SK-N-SH (cell line): Measurements from ENCODE around the gene SNX8. TPM values are rescaled to one million over a fixed set of nuclear protein-coding genes. Genes with fewer than 3 reads are reported as not detected.
A peak's percentile ranks its signal among the peaks of the same experiment; 100 is the strongest.

Experiments used
- CTCF ChIA-PET: fragments of 300-600, 350-600 bp; formaldehyde crosslinking; extraction: SDS; loops from one replicate; lab custom pipeline; 2021; lab: Yijun Ruan, JAX
- POLR2A ChIA-PET: fragments of 350-600 bp; sonication (Branson Sonifier 250); formaldehyde crosslinking; extraction: SDS; loops from one replicate; lab custom pipeline; 2020; ENCODE audit warnings: antibody characterized with exemption, inconsistent platforms; lab: Yijun Ruan, JAX
- DNase-seq: peaks from one replicate; pipeline ENCODE4 v3.0.0; 2012
- H2AFZ ChIP-seq: fragments of 200-600 bp; sonication (generic); 2 replicates; pipeline ENCODE4 v1.8.1; 2016; ENCODE audit warnings: antibody characterized with exemption, mild to moderate bottlenecking, low read depth
- H3F3A ChIP-seq: fragments of 200-600 bp; sonication (generic); replicated peaks from 2 replicates; pipeline ENCODE3; 2016; ENCODE audit warnings: antibody characterized with exemption, mild to moderate bottlenecking; ENCODE audit not compliant: insufficient read depth
- H3K27ac ChIP-seq, 2 experiments: fragments of 200-500 bp in 1 of 2; fragments of 200-600 bp in 1 of 2; sonication (Bioruptor generic) in 1 of 2; sonication (generic), shearing (Covaris generic) in 1 of 2; 2 replicates each; pipeline versions ENCODE4 v1.5.1 to v1.6.1; 2014 to 2016; ENCODE audit warnings: low read depth in 2 of 2, inconsistent platforms in 1 of 2, low read length in 1 of 2, mild to moderate bottlenecking in 1 of 2, mixed read lengths in 1 of 2
- H3K27me3 ChIP-seq: fragments of 200-600 bp; sonication (generic), shearing (Covaris generic); 2 replicates; pipeline ENCODE4 v1.6.1; 2016; ENCODE audit warnings: mixed run types; ENCODE audit not compliant: insufficient read depth
- H3K36me3 ChIP-seq, 2 experiments: fragments of 200-500 bp in 1 of 2; fragments of 200-600 bp in 1 of 2; sonication (Bioruptor generic) in 1 of 2; sonication (generic) in 1 of 2; replicated peaks in 1 of 2; 2 replicates each; pipeline versions ENCODE3 to v1.5.1; 2014 to 2016; ENCODE audit warnings: low read length in 1 of 2, mild to moderate bottlenecking in 1 of 2; ENCODE audit not compliant: insufficient read depth in 2 of 2, control insufficient read depth in 1 of 2
- H3K4me1 ChIP-seq, 2 experiments: fragments of 200-500 bp in 1 of 2; fragments of 200-600 bp in 1 of 2; sonication (Bioruptor generic) in 1 of 2; sonication (generic), shearing (Covaris generic) in 1 of 2; 2 replicates each; pipeline versions ENCODE4 v1.5.1 to v1.6.1; 2014 to 2016; ENCODE audit warnings: low read depth in 1 of 2, low read length in 1 of 2, mixed run types in 1 of 2; ENCODE audit not compliant: insufficient read depth in 2 of 2, control insufficient read depth in 1 of 2
- H3K4me2 ChIP-seq: fragments of 200-600 bp; sonication (generic), shearing (Covaris generic); 2 replicates; pipeline ENCODE4 v1.6.1; 2017; ENCODE audit warnings: mixed run types
- H3K4me3 ChIP-seq, 2 experiments: fragments of 200-500 bp in 1 of 2; fragments of 200-600 bp in 1 of 2; sonication (Bioruptor generic) in 1 of 2; sonication (generic), shearing (Covaris generic) in 1 of 2; 2 replicates each; pipeline versions ENCODE4 v1.5.1 to v1.8.1; 2014 to 2016; ENCODE audit warnings: low read depth in 2 of 2, inconsistent platforms in 1 of 2, low read length in 1 of 2, mild to moderate bottlenecking in 1 of 2, mixed read lengths in 1 of 2, moderate library complexity in 1 of 2
- H3K79me2 ChIP-seq: fragments of 200-600 bp; sonication (generic); 2 replicates; pipeline ENCODE4 v1.8.1; 2017; ENCODE audit warnings: mild to moderate bottlenecking; ENCODE audit not compliant: insufficient read depth
- H3K9ac ChIP-seq: fragments of 200-600 bp; sonication (generic); 2 replicates; pipeline ENCODE4 v1.6.1; 2017; ENCODE audit warnings: mixed run types
- H3K9me2 ChIP-seq: fragments of 200-600 bp; sonication (generic); 2 replicates; pipeline ENCODE4 v1.6.1; 2017; ENCODE audit warnings: mixed run types
- H3K9me3 ChIP-seq: fragments of 200-600 bp; sonication (generic); 2 replicates; pipeline ENCODE4 v1.6.1; 2017; ENCODE audit warnings: mixed run types, mild to moderate bottlenecking, moderate library complexity
- H4K20me1 ChIP-seq: fragments of 200-600 bp; sonication (generic); 2 replicates; pipeline ENCODE4 v1.6.1; 2017; ENCODE audit warnings: mild to moderate bottlenecking, mixed run types; ENCODE audit not compliant: insufficient read depth
- ELF1 ChIP-seq: IDR thresholded peaks from 2 replicates; pipeline ENCODE4 v1.4.0; 2012
- EP300 ChIP-seq, 2 experiments: IDR thresholded peaks; 2 replicates each; pipeline versions ENCODE4 v1.4.0 to v1.6.1; 2012; ENCODE audit warnings: borderline replicate concordance in 1 of 2, low read depth in 1 of 2, low read length in 1 of 2
- EZH2phosphoT487 ChIP-seq: fragments of 200-600 bp; sonication (generic); IDR thresholded peaks from 2 replicates; pipeline ENCODE4 v1.6.1; 2017; ENCODE audit warnings: low read depth, mixed run types, mild to moderate bottlenecking, antibody characterized with exemption, moderate library complexity, borderline replicate concordance
- FOSL2 ChIP-seq: IDR thresholded peaks from 2 replicates; pipeline ENCODE4 v1.4.0; 2012; ENCODE audit warnings: low read depth, mild to moderate bottlenecking, moderate library complexity, borderline replicate concordance
- FOXM1 ChIP-seq: IDR thresholded peaks from 2 replicates; pipeline ENCODE4 v1.4.0; 2012; ENCODE audit warnings: low read depth, mild to moderate bottlenecking
- GABPA ChIP-seq: IDR thresholded peaks from 2 replicates; pipeline ENCODE4 v1.4.0; 2012; ENCODE audit warnings: low read depth, mild to moderate bottlenecking
- GATA2 ChIP-seq: sonication (generic); formaldehyde crosslinking; IDR thresholded peaks from 2 replicates; pipeline ENCODE4 v1.5.0; 2020; ENCODE audit warnings: mild to moderate bottlenecking, missing genetic modification reagents
- NFIC ChIP-seq: IDR thresholded peaks from 2 replicates; pipeline ENCODE4 v1.4.0; 2012; ENCODE audit warnings: borderline replicate concordance
- RCOR1 ChIP-seq: fragments of 150-350 bp; IDR thresholded peaks from 2 replicates; pipeline ENCODE4 v1.6.1; 2017; ENCODE audit warnings: antibody characterized with exemption, low read length
- RFX5 ChIP-seq: IDR thresholded peaks from 2 replicates; pipeline ENCODE4 v1.6.1; 2012; ENCODE audit warnings: mild to moderate bottlenecking, improper control_type of control experiment, low read length
- RXRA ChIP-seq: IDR thresholded peaks from 2 replicates; pipeline ENCODE4 v1.4.0; 2012; ENCODE audit warnings: low read depth, mild to moderate bottlenecking, borderline replicate concordance
- SMC3 ChIP-seq: IDR thresholded peaks from 2 replicates; pipeline ENCODE4 v1.6.1; 2012; ENCODE audit warnings: low read depth, low read length, improper control_type of control experiment
- TCF12 ChIP-seq: IDR thresholded peaks from 2 replicates; pipeline ENCODE4 v1.4.0; 2012
- WGBS: methylation state at CpG from one replicate; pipeline ENCODE4 v1.1.6; 2017; ENCODE audit warnings: low lambda C conversion rate; 5-methylcytosine and 5-hydroxymethylcytosine counted together
- polyA plus RNA-seq, 3 experiments: library from polyadenylated mRNA; depleted of rRNA; stranded (reverse); fragments of >200 nt; gene quantifications; 2 replicates each; pipeline ENCODE4 v1.2.3, GENCODE V29; 2012
- TF ChIP-seq, protein P1 (sequence below): fragments of 150-350 bp; IDR thresholded peaks from 2 replicates; pipeline ENCODE4 v1.6.1; 2017; ENCODE audit warnings: antibody characterized with exemption, low read length, low read depth, borderline replicate concordance
- TF ChIP-seq, protein P2 (sequence below): fragments of 200-600 bp; sonication (generic); IDR thresholded peaks from 2 replicates; pipeline ENCODE4 v1.6.1; 2017; ENCODE audit warnings: antibody characterized with exemption, mild to moderate bottlenecking, moderate library complexity
- TF ChIP-seq, protein P3 (sequence below): IDR thresholded peaks from 2 replicates; pipeline ENCODE4 v1.6.1; 2012; ENCODE audit warnings: mild to moderate bottlenecking, low read depth, low read length, moderate library complexity

Gene SNX8
- polyA plus RNA-seq, 1 of the 3 experiments (the other 2 are of a cell fraction): 20.6 TPM

GRCh38 chr7:2261611-2262010, 52.6 kb downstream of the SNX8 start:
- no peak for TF ChIP-seq RXRA
- TF ChIP-seq, protein P1, sequence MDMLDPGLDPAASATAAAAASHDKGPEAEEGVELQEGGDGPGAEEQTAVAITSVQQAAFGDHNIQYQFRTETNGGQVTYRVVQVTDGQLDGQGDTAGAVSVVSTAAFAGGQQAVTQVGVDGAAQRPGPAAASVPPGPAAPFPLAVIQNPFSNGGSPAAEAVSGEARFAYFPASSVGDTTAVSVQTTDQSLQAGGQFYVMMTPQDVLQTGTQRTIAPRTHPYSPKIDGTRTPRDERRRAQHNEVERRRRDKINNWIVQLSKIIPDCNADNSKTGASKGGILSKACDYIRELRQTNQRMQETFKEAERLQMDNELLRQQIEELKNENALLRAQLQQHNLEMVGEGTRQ: no peak
- TF ChIP-seq RCOR1: no peak
- TF ChIP-seq, protein P2, sequence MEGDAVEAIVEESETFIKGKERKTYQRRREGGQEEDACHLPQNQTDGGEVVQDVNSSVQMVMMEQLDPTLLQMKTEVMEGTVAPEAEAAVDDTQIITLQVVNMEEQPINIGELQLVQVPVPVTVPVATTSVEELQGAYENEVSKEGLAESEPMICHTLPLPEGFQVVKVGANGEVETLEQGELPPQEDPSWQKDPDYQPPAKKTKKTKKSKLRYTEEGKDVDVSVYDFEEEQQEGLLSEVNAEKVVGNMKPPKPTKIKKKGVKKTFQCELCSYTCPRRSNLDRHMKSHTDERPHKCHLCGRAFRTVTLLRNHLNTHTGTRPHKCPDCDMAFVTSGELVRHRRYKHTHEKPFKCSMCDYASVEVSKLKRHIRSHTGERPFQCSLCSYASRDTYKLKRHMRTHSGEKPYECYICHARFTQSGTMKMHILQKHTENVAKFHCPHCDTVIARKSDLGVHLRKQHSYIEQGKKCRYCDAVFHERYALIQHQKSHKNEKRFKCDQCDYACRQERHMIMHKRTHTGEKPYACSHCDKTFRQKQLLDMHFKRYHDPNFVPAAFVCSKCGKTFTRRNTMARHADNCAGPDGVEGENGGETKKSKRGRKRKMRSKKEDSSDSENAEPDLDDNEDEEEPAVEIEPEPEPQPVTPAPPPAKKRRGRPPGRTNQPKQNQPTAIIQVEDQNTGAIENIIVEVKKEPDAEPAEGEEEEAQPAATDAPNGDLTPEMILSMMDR: no peak
- TF ChIP-seq RFX5: no peak
- CTCF ChIA-PET: interaction anchor here (0.8 to 4.0 kb wide), 4 partner anchors 11 to 86 kb away, joined by 3 to 19 read pairs (median 6); partner anchors contain the start of genes MRM2 and NUDT1
- POLR2A ChIA-PET: no interaction called here

DNA sequence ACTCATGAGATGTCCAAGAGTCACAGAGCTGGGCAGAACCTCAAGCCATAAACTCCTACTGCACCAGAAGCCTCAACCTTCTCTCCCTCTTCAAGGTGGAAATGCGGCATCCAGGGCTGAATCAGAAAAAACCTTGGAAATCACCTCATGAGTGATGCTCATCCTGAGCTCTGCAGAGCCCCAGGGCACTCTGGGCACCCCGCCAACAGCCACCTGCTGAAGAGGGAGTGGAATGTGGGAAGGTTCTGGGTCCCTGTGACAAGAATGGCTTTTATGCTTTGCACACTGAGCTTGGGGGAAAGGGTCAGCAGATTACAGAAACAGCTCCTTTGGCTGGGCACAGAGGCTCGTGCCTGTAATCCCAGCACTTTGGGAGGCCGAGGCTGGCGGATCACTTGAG, 53.4 kb downstream of the SNX8 start:
- no peak for TF ChIP-seq RXRA
- TF ChIP-seq FOXM1: no peak
- peak; percentile 79; the same call in 1 of the 2 replicates for TF ChIP-seq RCOR1
- no peak for TF ChIP-seq SMC3
- TF ChIP-seq FOSL2: no peak
- TF ChIP-seq, protein P3, sequence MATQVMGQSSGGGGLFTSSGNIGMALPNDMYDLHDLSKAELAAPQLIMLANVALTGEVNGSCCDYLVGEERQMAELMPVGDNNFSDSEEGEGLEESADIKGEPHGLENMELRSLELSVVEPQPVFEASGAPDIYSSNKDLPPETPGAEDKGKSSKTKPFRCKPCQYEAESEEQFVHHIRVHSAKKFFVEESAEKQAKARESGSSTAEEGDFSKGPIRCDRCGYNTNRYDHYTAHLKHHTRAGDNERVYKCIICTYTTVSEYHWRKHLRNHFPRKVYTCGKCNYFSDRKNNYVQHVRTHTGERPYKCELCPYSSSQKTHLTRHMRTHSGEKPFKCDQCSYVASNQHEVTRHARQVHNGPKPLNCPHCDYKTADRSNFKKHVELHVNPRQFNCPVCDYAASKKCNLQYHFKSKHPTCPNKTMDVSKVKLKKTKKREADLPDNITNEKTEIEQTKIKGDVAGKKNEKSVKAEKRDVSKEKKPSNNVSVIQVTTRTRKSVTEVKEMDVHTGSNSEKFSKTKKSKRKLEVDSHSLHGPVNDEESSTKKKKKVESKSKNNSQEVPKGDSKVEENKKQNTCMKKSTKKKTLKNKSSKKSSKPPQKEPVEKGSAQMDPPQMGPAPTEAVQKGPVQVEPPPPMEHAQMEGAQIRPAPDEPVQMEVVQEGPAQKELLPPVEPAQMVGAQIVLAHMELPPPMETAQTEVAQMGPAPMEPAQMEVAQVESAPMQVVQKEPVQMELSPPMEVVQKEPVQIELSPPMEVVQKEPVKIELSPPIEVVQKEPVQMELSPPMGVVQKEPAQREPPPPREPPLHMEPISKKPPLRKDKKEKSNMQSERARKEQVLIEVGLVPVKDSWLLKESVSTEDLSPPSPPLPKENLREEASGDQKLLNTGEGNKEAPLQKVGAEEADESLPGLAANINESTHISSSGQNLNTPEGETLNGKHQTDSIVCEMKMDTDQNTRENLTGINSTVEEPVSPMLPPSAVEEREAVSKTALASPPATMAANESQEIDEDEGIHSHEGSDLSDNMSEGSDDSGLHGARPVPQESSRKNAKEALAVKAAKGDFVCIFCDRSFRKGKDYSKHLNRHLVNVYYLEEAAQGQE: no peak
- TF ChIP-seq GABPA: no peak
- TF ChIP-seq ELF1: no peak
- peak in 1 of 2 experiments; percentile 25; a peak in 1 of 4 replicates for TF ChIP-seq EP300 (IDR thresholded peaks at IDR 0.05; ENCODE audit: borderline replicate concordance in 1 of 2, low read depth in 1 of 2, low read length in 1 of 2)
- TF ChIP-seq TCF12: no peak
- no peak for TF ChIP-seq EZH2phosphoT487
- no peak for TF ChIP-seq GATA2 (CRISPR knock-in tag)
- peak; percentile 30; the same call in 1 of the 2 replicates for TF ChIP-seq NFIC
- Histone ChIP-seq H3K4me1 (peaks cover 0 to 8% of the 10 kb centered on the region in 2 experiments; a peak in 1 of 4 replicates), H3F3A (no peaks in the 10 kb centered on the region), H2AFZ (no peak overlapping the region), H3K9me2 (no peaks in the 10 kb centered on the region), H4K20me1 (no peaks in the 10 kb centered on the region), H3K4me3 (no peak overlapping the region), H3K9me3 (no peaks in the 10 kb centered on the region), H3K9ac (no peak overlapping the region), H3K27me3 (no peaks in the 10 kb centered on the region), H3K79me2 (no peaks in the 10 kb centered on the region), H3K4me2 (no peak overlapping the region), H3K36me3 (peaks cover 0 to 16% of the 10 kb centered on the region in 2 experiments), H3K27ac (peak overlapping the region in 1 of 2 experiments; percentile 11; a peak in 2 of 4 replicates)
- WGBS: 83% methylated on average over 5 of the region's 5 CpGs
- POLR2A ChIA-PET: interaction anchor here (0.7 to 1.4 kb wide), 3 partner anchors 19 to 93 kb away, joined by 3 to 6 read pairs (median 4); partner anchors contain the start of genes MRM2, NUDT1 and SNX8
- CTCF ChIA-PET: interaction anchor here (1.1 to 4.0 kb wide), 7 partner anchors 9 to 87 kb away, joined by 3 to 19 read pairs (median 4); partner anchors contain the start of genes MRM2 and NUDT1
- DNase-seq: peak; percentile 90

More at GRCh38 chr7:2261611-2262010, 52.6 kb downstream of the SNX8 start:
- WGBS: 92% methylated on average over 14 of the region's 14 CpGs
- no peaks in the 10 kb centered on the region for H4K20me1 ChIP-seq
- H3K27ac ChIP-seq: no peak overlapping the region
- no peak overlapping the region for H3K9ac ChIP-seq
- H3F3A ChIP-seq: no peaks in the 10 kb centered on the region
- DNase-seq: no peak
- H2AFZ ChIP-seq: no peak overlapping the region
- H3K4me1 ChIP-seq: peaks cover 0 to 8% of the 10 kb centered on the region in 2 experiments; a peak in 1 of 4 replicates
- no peaks in the 10 kb centered on the region for H3K79me2 ChIP-seq
- no peak overlapping the region for H3K4me2 ChIP-seq
- no peaks in the 10 kb centered on the region for H3K9me2 ChIP-seq
- no peak overlapping the region for H3K4me3 ChIP-seq
- no peaks in the 10 kb centered on the region for H3K27me3 ChIP-seq
- no peaks in the 10 kb centered on the region for H3K9me3 ChIP-seq
- peaks cover 4 to 13% of the 10 kb centered on the region in 2 experiments for H3K36me3 ChIP-seq
